KMS-11 (cell line): ENCODE data around the gene ASRGL1.

Experiments
- H2AFZ ChIP-seq: fragments of 200-600 bp; sonication (generic); 2 replicates; pipeline ENCODE4 v1.6.1; 2016; ENCODE audit warnings: antibody characterized with exemption, mixed run types, low read depth
- H3K27ac ChIP-seq: fragments of 200-600 bp; sonication (generic); 2 replicates; pipeline ENCODE4 v1.6.1; 2016; ENCODE audit warnings: mild to moderate bottlenecking, mixed run types
- H3K27me3 ChIP-seq: fragments of 200-600 bp; sonication (generic); 2 replicates; pipeline ENCODE4 v1.6.1; 2017; ENCODE audit warnings: mild to moderate bottlenecking, low read depth, mixed run types, moderate library complexity; ENCODE audit not compliant: insufficient read depth
- H3K36me3 ChIP-seq: fragments of 200-600 bp; sonication (generic); 2 replicates; pipeline ENCODE4 v1.6.1; 2017; ENCODE audit warnings: mild to moderate bottlenecking, mixed run types; ENCODE audit not compliant: insufficient read depth
- H3K4me1 ChIP-seq: fragments of 200-600 bp; sonication (generic); 2 replicates; pipeline ENCODE4 v1.6.1; 2016; ENCODE audit warnings: mild to moderate bottlenecking, low read depth, mixed run types; ENCODE audit not compliant: poor library complexity, severe bottlenecking
- H3K4me2 ChIP-seq: fragments of 200-600 bp; sonication (generic); 2 replicates; pipeline ENCODE4 v1.7.0; 2016; ENCODE audit warnings: mild to moderate bottlenecking, mixed run types
- H3K4me3 ChIP-seq: fragments of 200-600 bp; sonication (generic); IDR thresholded peaks from 2 replicates; pipeline ENCODE4 v1.6.1; 2017; ENCODE audit warnings: low read depth, low read length, mixed read lengths; ENCODE audit not compliant: insufficient read depth
- H3K79me2 ChIP-seq: fragments of 200-600 bp; sonication (generic); 2 replicates; pipeline ENCODE4 v1.6.1; 2016; ENCODE audit warnings: low read depth, mixed run types; ENCODE audit not compliant: insufficient read depth
- H3K9ac ChIP-seq: fragments of 200-600 bp; sonication (generic); 2 replicates; pipeline ENCODE4 v1.6.1; 2016; ENCODE audit warnings: mild to moderate bottlenecking, mixed run types
- H4K20me1 ChIP-seq: fragments of 200-600 bp; sonication (generic); 2 replicates; pipeline ENCODE4 v1.6.1; 2016; ENCODE audit warnings: mild to moderate bottlenecking, mixed run types; ENCODE audit not compliant: insufficient read depth
- CTCF ChIP-seq: fragments of 200-600 bp; sonication (generic); conservative IDR thresholded peaks from 2 replicates; pipeline ENCODE4 v1.6.1; 2017; ENCODE audit warnings: low read depth, mild to moderate bottlenecking, antibody characterized with exemption, low read length, moderate library complexity, mixed read lengths

The ASRGL1 gene

GRCh38 chr11:62418136-62418535 is 80.9 kb downstream of the ASRGL1 start:
- Histone ChIP-seq H4K20me1 (no peaks in the 10 kb centered on the region), H3K27me3 (no peaks in the 10 kb centered on the region), H3K79me2 (no peaks in the 10 kb centered on the region), H3K4me2 (no peak overlapping the region), H3K4me3 (no peak overlapping the region), H3K36me3 (no peaks in the 10 kb centered on the region), H3K4me1 (no peaks in the 10 kb centered on the region), H3K27ac (no peak overlapping the region), H2AFZ (no peak overlapping the region), H3K9ac (no peak overlapping the region)
- TF ChIP-seq CTCF: no peak

GRCh38 chr11:62418733-62419132 is 81.5 kb downstream of the ASRGL1 start, which contains the start of gene SCGB1A1:
SCGB1A1 (plus strand) TSS chr11:62419033; CDS start chr11:62419096, 63 bp downstream.
- no peak within 1 kb of the TSS for H2AFZ ChIP-seq
- H4K20me1 ChIP-seq: no peaks in the 10 kb centered on the region
- H3K27ac ChIP-seq: no peak within 1 kb of the TSS
- no peak for TF ChIP-seq CTCF
- H3K9ac ChIP-seq: no peak within 1 kb of the TSS
- H3K27me3 ChIP-seq: no peaks in the 10 kb centered on the region
- no peaks in the 10 kb centered on the region for H3K36me3 ChIP-seq
- H3K4me3 ChIP-seq: no peak within 1 kb of the TSS
- H3K4me1 ChIP-seq: no peaks in the 10 kb centered on the region
- no peaks in the 10 kb centered on the region for H3K79me2 ChIP-seq
- H3K4me2 ChIP-seq: no peak within 1 kb of the TSS

- no peaks in the 10 kb centered on the region for H3K79me2 ChIP-seq
- no peak overlapping the region for H2AFZ ChIP-seq
- H3K4me1 ChIP-seq: no peaks in the 10 kb centered on the region
- no peak for TF ChIP-seq CTCF
- H3K4me2 ChIP-seq: no peak overlapping the region
- H3K9ac ChIP-seq: no peak overlapping the region
- H3K4me3 ChIP-seq: no peak overlapping the region
- no peak overlapping the region for H3K27ac ChIP-seq
- no peaks in the 10 kb centered on the region for H3K27me3 ChIP-seq
- no peaks in the 10 kb centered on the region for H3K36me3 ChIP-seq
- no peaks in the 10 kb centered on the region for H4K20me1 ChIP-seq
These were observed 82.2 kb downstream of the ASRGL1 start for GRCh38 chr11:62419314-62419929.

- Histone ChIP-seq H3K4me3 (no peak overlapping the region), H3K27me3 (no peaks in the 10 kb centered on the region), H3K36me3 (no peaks in the 10 kb centered on the region), H3K4me1 (peaks cover 2% of the 10 kb centered on the region), H3K79me2 (no peaks in the 10 kb centered on the region), H2AFZ (no peak overlapping the region), H3K4me2 (no peak overlapping the region), H3K27ac (no peak overlapping the region), H4K20me1 (no peaks in the 10 kb centered on the region), H3K9ac (no peak overlapping the region)
- TF ChIP-seq CTCF: no peak
These were observed 82.7 kb downstream of the ASRGL1 start for GRCh38 chr11:62419943-62420342.
